ENCODE results near the gene STAT3.
A peak's percentile ranks its signal among the peaks of the same experiment; 100 is the strongest.

STAT3 gene

GRCh38 chr17:42313773-42314566, 74.3 kb downstream of the STAT3 start:
- no peak for DNase-seq (ENCODE audit: low spot score)
- TF ChIP-seq CTCF (IDR thresholded peaks at IDR 0.05; ENCODE audit: extremely low read depth, missing control alignments): no peak

- DNase-seq (ENCODE audit: low spot score): no peak
- TF ChIP-seq CTCF (IDR thresholded peaks at IDR 0.05; ENCODE audit: extremely low read depth, missing control alignments): no peak
These were observed 74.9 kb downstream of the STAT3 start for GRCh38 chr17:42313389-42313772.

- DNase-seq (ENCODE audit: low spot score): peak; percentile 84
- TF ChIP-seq CTCF (IDR thresholded peaks at IDR 0.05; ENCODE audit: extremely low read depth, missing control alignments): peak; percentile 72
These were observed 75.7 kb downstream of the STAT3 start for GRCh38 chr17:42312285-42313130.

- TF ChIP-seq CTCF (IDR thresholded peaks at IDR 0.05; ENCODE audit: extremely low read depth, missing control alignments): no peak
- no peak for DNase-seq (ENCODE audit: low spot score)
These were observed 76.3 kb downstream of the STAT3 start for GRCh38 chr17:42312035-42312284.

- no peak for TF ChIP-seq CTCF (IDR thresholded peaks at IDR 0.05; ENCODE audit: extremely low read depth, missing control alignments)
- no peak for DNase-seq (ENCODE audit: low spot score)
These were observed 76.8 kb downstream of the STAT3 start for GRCh38 chr17:42311240-42312034.

- TF ChIP-seq CTCF (IDR thresholded peaks at IDR 0.05; ENCODE audit: extremely low read depth, missing control alignments): no peak
- DNase-seq (ENCODE audit: low spot score): no peak
These were observed 77.4 kb downstream of the STAT3 start for GRCh38 chr17:42310787-42311215.

Data from GM20000 (cell line).